ENCODE results near the gene TRAK1.
"Not testable (repeated sequence)": the region's sequence is repeated elsewhere in the genome, so short reads cannot be mapped to it uniquely, and the experiment has no call there.

Gene TRAK1

GRCh38 chr3:42098171-42098570 lies 7.0 kb downstream of the TRAK1 start:
- no peak for FAIRE-seq

GRCh38 chr3:42099020-42099765 lies 8.0 kb downstream of the TRAK1 start:
- no peak for FAIRE-seq

GRCh38 chr3:42101048-42101447 lies 9.9 kb downstream of the TRAK1 start:
- no peak for FAIRE-seq

DNA sequence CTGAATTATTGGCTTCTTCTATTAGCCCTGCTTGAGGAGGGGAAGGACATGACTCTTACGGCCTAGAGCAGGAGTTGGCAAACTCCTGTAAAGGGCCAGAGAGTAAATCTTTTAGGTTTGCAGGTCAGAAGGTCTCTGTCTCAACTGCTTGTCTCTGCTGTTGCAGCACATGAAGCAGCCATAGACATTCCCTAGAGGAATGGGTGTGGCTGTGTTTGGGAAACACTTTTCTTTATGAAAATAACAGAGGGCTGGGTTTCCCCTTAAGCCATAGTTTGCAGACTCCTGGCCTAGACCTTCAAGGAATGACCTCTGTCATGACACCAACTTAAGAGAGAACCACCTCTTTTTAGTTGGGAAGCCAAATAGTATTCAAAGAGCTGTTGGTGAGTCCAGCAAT lies 10.3 kb downstream of the TRAK1 start:
- no peak for FAIRE-seq

DNA sequence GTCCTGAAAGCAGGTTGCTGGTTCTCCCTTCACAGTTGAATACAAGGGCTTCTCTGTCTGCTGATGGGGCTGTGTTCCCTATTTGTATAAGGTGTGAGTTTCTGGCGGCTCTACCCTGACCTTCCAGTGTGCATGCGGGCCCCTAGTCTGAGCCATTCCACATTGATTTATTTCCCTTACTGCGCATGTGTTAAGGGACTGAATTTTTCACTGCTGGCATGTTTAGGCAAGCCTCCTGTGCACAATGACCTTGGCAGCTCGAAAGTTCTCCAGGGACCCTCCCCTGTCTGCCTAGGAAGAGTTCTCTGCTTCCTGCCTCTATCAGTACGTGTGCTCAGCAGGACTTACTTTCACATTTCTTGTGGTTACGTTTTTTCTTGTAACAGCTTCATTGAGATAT lies 11.4 kb downstream of the TRAK1 start:
- FAIRE-seq, result no peak

DNA sequence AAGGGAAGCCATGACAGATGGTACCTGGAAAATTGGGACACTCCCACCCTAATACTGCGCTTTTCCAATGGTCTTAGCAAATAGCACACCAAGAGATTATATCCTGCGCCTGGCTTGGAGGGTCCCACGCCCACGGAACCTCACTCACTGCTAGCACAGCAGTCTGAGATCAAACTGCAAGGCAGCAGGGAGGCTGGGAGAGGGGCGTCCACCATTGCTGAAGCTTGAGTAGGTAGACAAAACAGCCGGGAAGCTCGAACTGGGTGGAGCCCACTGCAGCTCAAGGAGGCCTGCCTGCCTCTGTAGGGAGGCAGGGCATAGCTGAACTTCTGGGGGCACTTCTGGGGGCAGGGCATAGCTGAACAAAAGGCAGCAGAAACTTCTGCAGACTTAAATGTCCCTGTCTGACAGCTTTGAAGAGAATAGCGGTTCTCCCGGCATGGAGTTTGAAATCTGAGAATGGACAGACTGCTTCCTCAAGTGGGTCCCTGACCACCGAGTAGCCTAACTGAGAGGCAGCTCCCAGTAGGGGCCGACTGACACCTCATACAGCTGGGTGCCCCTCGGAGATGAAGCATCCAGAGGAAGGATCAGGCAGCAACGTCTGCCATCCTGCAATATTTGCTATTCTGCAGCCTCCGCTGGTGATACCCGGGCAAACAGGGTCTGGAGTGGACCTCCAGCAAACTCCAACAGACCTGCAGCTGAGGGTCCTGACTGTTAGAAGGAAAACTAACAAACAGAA lies 12.9 kb downstream of the TRAK1 start:
- not testable (repeated sequence) for FAIRE-seq

- FAIRE-seq, result not testable (repeated sequence)
Measured at GRCh38 chr3:42105994-42106393, 14.8 kb downstream of the TRAK1 start.

GRCh38 chr3:42106646-42107045 lies 15.5 kb downstream of the TRAK1 start:
- FAIRE-seq, result no peak

DNA sequence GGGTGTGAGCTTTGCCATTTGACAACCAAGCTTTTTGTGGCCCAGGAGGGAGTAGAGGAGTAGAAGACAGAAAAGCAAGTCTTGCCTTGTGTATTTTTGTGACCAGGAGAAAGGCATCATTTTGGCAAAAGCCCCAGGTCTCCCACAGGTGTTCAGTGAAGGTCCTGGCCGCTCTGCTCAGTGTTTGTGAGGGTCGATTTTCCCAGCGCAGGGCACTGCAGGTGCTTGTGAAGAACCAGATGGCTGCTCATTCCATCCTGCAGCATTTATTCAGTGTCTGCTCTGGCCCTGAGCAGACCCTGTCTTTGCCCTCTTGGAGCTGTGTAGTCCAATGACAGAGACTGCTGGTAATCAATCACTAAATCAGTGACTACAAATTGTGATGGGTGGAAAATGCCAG lies 19.5 kb downstream of the TRAK1 start:
- FAIRE-seq, result no peak

DNA sequence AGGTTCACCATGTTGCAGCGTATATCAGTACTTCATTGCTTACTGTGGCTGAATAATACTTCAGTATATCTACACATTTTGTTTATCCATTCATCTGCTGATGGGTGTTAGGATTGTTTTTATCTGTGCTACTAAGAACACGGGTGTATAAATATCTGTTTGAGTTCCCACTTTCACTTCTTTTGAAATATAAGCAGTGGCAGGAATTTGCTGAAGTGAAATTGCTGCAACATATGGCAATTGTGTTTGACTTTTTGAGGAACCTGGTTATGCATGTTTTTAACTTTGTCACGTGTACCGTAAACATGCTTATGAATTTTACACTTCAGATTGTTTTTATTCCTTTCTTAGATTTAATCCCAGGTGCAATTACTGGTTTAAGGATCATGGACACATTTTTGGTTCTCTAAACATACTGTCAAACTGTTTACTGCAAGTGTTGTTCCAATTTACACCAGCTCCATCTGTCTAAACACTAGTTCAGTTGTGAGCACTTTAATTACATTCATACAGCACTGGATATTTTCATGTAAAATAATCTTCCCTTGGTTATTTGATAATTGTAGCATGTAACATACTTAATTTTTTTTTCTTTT lies 23.1 kb downstream of the TRAK1 start:
- no peak for FAIRE-seq

DNA sequence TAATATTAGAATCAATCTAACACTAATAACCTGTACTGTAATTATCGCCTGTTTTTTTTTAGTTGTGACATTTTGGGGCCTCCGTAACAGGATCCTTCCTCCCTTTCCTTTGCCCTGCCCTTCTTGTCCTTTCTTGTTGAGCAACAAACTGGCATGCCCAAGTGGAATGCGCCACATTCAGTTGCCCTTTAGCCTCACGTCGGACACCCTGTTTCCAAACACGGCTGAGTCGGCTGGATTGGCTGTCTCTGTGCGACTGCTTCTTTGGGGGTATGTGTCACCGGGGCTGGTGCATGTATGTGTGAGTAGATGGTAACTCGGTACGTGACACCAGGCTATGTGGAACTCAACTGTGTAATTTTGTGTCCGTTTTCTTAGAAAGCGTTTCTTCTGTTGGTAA lies 24.1 kb downstream of the TRAK1 start:
- FAIRE-seq, result no peak

- FAIRE-seq, result no peak
Measured at GRCh38 chr3:42115946-42116345, 24.8 kb downstream of the TRAK1 start.

GRCh38 chr3:42116466-42116865 lies 25.3 kb downstream of the TRAK1 start:
- no peak for FAIRE-seq

DNA sequence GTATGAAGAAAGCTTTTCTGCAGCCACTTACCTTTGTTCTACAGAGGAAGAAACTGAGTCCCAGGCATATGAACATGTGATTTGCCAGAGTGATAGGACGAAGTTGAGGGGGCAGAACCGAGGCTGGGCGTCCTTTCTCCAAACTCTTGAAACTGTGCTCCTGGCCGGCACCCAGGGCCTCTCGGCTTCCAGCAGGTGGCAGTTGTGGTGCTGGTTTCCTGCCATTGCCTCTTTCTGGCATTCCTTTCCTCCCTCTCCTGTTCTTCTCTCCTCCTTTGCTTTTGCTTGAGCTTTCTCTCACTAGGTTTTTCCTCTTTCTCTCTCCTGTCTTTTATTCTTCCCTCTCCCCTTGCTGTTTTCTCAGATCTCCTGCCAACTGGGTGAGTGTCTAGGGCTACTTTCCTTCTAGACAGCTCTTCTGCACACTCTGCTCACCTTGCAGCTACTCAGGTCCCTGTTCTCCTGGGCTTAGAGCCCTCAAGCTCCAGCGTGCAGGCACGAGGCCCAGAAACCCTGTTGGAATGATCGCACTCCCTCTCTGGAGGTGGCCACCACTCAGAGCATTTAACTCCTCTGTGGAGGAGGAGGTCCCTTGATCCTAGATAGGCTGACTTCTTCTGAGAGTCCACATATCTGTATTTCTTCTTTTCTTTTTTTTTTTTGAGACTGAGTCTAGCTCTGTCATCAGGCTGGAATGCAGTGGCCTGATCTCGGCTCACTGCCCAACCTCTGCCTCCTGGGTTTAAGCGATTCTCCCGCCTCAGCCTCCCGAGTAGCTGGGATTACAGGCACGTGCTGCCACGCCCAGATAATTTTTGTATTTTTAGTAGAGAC lies 26.2 kb downstream of the TRAK1 start:
- no peak for FAIRE-seq

GRCh38 chr3:42118762-42119361 lies 27.7 kb downstream of the TRAK1 start:
- FAIRE-seq, result no peak

DNA sequence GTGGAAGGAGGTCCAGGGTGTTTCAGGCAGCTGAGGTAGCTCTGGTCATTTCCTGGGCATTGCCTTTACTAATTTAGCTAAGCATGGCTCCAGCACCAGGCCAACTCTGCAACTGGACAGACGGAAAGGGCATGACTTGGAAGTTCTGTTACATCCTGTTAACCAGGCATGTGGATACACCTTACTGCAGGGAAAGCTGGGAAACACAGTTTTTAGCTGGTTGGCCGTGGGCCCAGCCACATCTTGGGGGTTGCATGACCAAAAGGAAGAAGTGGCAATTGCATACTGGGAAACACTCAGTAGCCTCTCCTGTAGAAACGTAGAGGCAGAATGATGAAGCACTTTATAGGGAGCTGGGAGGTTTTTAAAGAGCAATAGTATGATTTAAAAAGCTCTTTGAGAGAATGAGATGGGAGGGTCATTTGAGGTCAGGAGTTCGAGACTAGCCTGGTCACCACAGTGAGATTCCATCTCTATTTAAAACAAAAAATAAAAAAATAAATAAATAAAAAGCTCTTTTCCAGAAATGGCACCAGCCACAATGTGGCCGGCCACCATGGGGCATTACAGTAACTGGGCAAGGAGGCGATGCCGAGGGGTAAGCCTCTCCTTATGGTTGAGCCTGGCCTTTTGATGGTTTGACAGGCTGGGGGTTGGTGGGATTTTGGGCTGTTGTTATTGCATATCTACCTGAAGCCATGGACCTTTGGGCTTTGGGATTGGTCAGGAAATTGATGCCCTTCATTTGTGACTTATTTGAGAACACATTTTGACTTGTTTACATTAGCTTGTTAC lies 28.6 kb downstream of the TRAK1 start:
- FAIRE-seq, result no peak

DNA sequence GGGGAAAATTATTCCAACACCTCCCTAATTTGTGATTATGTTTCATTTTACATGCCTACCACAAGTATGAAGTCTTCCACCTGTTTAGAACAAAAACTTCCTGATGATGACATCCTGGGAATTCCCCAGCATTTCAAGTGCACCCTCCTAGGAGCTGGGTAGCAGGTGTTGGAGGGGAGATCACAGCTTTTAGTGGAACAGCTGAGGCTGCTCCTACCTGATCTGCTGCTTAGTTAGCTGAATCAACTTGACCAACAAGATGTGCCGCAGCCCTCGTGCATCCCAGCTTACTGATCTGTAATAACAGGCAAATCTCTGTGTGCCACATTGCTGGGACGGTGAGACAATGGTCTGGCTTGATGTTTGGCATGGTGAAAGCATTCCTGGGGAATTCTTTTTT lies 29.7 kb downstream of the TRAK1 start:
- FAIRE-seq, result no peak

- FAIRE-seq, result no peak
Measured at GRCh38 chr3:42122261-42123011, 31.3 kb downstream of the TRAK1 start.

- FAIRE-seq, result no peak
Measured at GRCh38 chr3:42123012-42123581, 31.9 kb downstream of the TRAK1 start.

DNA sequence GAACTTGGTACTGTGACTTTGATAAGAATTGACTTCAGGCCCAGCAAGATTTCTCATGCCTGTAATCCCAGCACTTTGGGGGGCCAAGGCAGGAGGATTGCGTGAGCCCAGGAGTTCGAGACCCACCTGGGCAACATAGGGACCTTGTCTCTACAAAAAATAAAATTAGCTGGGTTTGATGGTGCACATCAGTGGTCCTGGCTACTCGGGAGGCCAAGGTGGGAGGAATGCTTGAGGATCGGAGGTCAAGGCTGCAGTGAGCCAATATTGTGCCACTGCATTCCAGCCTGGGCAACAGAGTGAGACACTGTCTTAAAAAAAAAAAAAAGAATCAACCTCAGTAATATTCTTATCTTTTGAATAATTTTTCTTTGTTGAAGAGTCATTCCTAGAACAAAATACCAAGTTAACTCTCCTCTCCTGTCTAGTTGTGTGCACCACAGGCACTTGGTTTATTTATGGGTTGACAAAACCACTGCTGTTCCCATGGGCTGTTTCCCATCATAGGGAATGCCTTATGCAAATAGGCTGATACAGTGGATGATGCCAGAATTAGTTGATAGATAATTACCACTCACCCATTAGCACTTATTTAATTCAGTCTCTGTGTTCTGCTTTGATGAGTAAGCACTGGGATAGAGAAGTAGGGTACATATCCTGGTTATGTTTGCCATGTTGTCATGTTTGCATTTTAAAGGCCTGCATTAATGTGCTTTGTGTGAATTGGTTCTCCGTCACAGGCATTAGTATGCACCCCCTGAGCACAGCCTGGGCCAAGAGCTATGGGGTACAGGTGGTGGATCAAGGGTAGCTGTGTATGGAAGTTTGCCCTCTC lies 32.9 kb downstream of the TRAK1 start:
- no peak for FAIRE-seq

Data from G401.6 (cell line).